Measurements from ENCODE around the gene EPB41L4B.
"Not testable (repeated sequence)": the region's sequence is repeated elsewhere in the genome, so short reads cannot be mapped to it uniquely, and the experiment has no call there.

EPB41L4B gene

GRCh38 chr9:109295221-109296130, 25.4 kb downstream of the EPB41L4B start:
- in situ Hi-C loops (cut with HindIII; ENCODE audit: low sequenced_read_pairs), result no loop called here
- H3K4me3 ChIP-seq (ENCODE audit: low read depth, low read length), result no peak overlapping the region
- TF ChIP-seq CTCF (IDR thresholded peaks at IDR 0.05; ENCODE audit: low read depth, low read length, missing control alignments), result no peak
- DNase-seq (ENCODE audit: low read depth), result peak; percentile 39

- no peak for DNase-seq (ENCODE audit: low read depth)
- no peak overlapping the region for H3K4me3 ChIP-seq (ENCODE audit: low read depth, low read length)
- no peak for TF ChIP-seq CTCF (IDR thresholded peaks at IDR 0.05; ENCODE audit: low read depth, low read length, missing control alignments)
- in situ Hi-C loops (cut with HindIII; ENCODE audit: low sequenced_read_pairs), result no loop called here
These were observed 30.5 kb downstream of the EPB41L4B start for GRCh38 chr9:109290385-109290784.

- in situ Hi-C loops (cut with HindIII; ENCODE audit: low sequenced_read_pairs), result no loop called here
- no peak for TF ChIP-seq CTCF (IDR thresholded peaks at IDR 0.05; ENCODE audit: low read depth, low read length, missing control alignments)
- no peak overlapping the region for H3K4me3 ChIP-seq (ENCODE audit: low read depth, low read length)
- no peak for DNase-seq (ENCODE audit: low read depth)
These were observed 30.9 kb downstream of the EPB41L4B start for GRCh38 chr9:109289931-109290330.

GRCh38 chr9:109289186-109289585, 31.7 kb downstream of the EPB41L4B start:
- in situ Hi-C loops (cut with HindIII; ENCODE audit: low sequenced_read_pairs), result no loop called here
- H3K4me3 ChIP-seq (ENCODE audit: low read depth, low read length), result no peak overlapping the region
- DNase-seq (ENCODE audit: low read depth), result no peak

GRCh38 chr9:109286981-109287380, 33.9 kb downstream of the EPB41L4B start:
- no peak for TF ChIP-seq CTCF (IDR thresholded peaks at IDR 0.05; ENCODE audit: low read depth, low read length, missing control alignments)
- DNase-seq (ENCODE audit: low read depth), result no peak
- in situ Hi-C loops (cut with HindIII; ENCODE audit: low sequenced_read_pairs), result no loop called here
- H3K4me3 ChIP-seq (ENCODE audit: low read depth, low read length), result no peak overlapping the region

More at GRCh38 chr9:109289186-109289585, 31.7 kb downstream of the EPB41L4B start:
- TF ChIP-seq CTCF (IDR thresholded peaks at IDR 0.05; ENCODE audit: low read depth, low read length, missing control alignments), result no peak

GRCh38 chr9:109286571-109286977, 34.3 kb downstream of the EPB41L4B start:
- no peak for TF ChIP-seq CTCF (IDR thresholded peaks at IDR 0.05; ENCODE audit: low read depth, low read length, missing control alignments)
- DNase-seq (ENCODE audit: low read depth), result no peak
- no peak overlapping the region for H3K4me3 ChIP-seq (ENCODE audit: low read depth, low read length)
- in situ Hi-C loops (cut with HindIII; ENCODE audit: low sequenced_read_pairs), result no loop called here

- in situ Hi-C loops (cut with HindIII; ENCODE audit: low sequenced_read_pairs); DNase-seq (ENCODE audit: low read depth); H3K4me3 ChIP-seq (ENCODE audit: low read depth, low read length): not testable (repeated sequence)
These were observed 37.2 kb downstream of the EPB41L4B start for GRCh38 chr9:109283672-109284071.

All from astrocyte of the cerebellum (primary cell).